GM18861 (cell line): ENCODE results near the gene CENPK.
"Not testable (repeated sequence)": the region's sequence is repeated elsewhere in the genome, so short reads cannot be mapped to it uniquely, and the experiment has no call there.

ENCODE experiments used
- ATAC-seq: cut with Tn5 transposase; IDR thresholded peaks from one replicate; pipeline ENCODE4 v1.9.1; 2021; ENCODE audit not compliant: unreplicated experiment

CENPK gene

GRCh38 chr5:65512170-65512937, 50.6 kb downstream of the CENPK start:
- no peak for ATAC-seq

DNA sequence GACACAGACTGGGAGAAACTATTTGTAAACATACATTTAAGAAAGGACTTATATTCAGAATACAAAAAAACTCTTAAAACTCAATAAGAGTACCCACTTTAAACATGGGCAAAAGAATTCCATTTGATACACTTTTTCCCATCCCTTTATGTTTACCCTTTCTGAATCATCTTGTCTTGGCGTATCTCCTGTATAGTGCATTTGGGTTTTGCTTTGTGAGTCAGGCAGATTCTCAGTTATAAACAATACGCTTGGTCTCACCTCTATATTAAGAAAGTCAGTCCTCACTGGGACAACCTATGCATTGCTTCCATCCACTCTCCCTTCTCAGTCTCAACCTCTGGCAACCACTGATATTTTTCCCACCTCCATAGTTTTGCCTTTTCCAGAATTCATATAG, 54.0 kb downstream of the CENPK start:
- ATAC-seq, result no peak

DNA sequence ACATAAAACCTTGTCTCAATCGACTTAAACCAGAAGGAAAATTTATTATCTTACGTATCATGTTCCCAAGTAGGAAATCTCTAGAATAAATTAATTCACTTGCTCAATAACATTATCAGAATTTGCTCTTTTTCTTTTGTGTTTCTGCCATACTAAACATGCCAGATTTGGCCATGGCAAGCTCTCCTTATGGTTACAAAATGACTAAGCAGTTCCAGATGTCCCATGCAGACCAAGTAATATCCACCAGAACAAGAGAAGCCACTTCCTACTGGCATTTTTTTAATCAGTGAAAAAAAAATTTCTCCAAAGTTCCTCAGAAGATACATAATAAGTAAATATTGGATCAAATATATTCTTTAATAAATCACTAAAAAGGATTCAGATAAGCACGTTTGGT, 56.0 kb downstream of the CENPK start:
- ATAC-seq, result no peak

GRCh38 chr5:65489119-65489518, 73.8 kb downstream of the CENPK start:
- ATAC-seq, result no peak

- ATAC-seq, result not testable (repeated sequence)
Observed at GRCh38 chr5:65488038-65488687, 74.8 kb downstream of the CENPK start.

DNA sequence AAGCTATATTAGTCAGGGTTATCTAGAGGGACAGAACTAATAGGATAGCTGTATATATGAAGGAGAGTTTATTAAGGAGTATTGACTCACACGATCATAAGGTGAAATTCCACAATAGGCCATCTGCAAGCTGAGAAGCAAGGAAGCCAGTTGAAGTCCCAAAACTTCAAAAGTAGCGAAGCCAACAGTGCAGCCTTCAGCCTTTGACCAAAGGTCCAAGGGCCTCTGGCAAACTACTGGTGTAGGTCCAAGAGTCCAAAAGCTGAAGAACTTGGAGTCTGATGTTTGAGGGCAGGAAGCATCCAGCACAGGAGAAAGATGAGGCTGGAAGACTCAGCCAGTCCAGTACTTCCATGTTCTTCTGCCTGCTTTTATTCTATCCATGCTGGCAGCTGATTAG, 76.2 kb downstream of the CENPK start:
- ATAC-seq, result not testable (repeated sequence)

- ATAC-seq, result no peak
Observed at GRCh38 chr5:65485405-65485804, 77.6 kb downstream of the CENPK start.

- peak; percentile 73 for ATAC-seq
Observed at GRCh38 chr5:65483546-65484346, 79.2 kb downstream of the CENPK start.

GRCh38 chr5:65482736-65483545, 80.0 kb downstream of the CENPK start:
- ATAC-seq, result peak; percentile 6

- ATAC-seq, result no peak
Observed at GRCh38 chr5:65482296-65482735, 80.7 kb downstream of the CENPK start.

DNA sequence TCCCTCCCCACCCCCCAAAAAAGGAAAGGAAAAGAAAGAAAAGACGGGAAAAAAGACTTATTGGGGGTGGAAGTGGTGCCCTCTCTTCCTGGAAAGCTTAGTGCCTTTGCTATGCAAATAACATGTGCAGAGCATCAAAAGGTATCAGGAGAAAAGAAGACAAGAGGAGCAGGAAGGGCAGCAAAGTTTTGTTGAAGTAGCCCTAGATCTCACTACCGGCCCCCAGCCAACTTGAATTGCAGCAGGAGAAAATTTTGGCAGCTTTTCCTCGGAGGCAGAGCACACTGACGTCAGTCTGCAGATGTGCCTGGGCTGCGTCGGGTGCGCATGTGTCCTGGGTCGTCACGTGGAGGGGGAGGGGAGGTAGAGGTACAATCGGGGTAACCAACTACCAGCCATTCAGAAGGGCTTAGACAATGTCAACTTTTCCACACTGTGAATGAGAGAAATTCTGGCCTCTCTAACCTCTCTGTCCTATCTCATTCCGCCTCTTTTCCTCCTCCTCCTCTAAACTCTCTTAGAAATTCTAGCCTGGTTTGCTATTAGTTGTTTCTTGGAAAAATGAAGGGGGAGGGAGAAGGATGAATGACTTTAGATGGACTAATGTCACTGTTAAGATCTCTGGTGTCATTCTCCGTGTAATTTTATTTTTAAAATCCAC, 81.2 kb downstream of the CENPK start, which contains the start of gene ADAMTS6:
ADAMTS6 (minus strand) TSS at position 286 of the 661 bp plus-strand sequence. CDS start 8,247 bp downstream, outside the sequence.
- ATAC-seq, result peak; percentile 55

DNA sequence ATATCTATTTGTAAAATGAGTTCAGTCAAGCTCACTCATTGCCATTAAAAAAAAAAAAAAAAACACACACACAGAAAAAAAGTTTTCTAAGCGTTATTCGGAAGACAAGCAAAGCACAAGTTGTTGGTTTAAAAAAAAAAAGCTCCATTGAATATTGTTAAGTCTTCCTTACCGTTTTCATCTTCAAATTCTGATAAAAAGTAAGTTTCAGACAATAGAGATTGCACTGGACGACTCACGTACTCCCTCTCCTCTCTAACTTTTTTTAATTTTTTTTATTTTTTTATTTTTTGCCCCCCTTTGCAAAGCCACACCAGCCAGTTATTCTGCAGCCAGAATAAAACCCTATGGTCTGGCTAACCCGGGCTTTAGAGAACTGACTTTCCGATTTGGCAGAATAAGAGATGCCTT, 81.8 kb downstream of the CENPK start:
- no peak for ATAC-seq

- ATAC-seq, result no peak
Observed at GRCh38 chr5:65480306-65480865, 82.6 kb downstream of the CENPK start.

GRCh38 chr5:65479527-65479926, 83.4 kb downstream of the CENPK start:
- ATAC-seq, result no peak

DNA sequence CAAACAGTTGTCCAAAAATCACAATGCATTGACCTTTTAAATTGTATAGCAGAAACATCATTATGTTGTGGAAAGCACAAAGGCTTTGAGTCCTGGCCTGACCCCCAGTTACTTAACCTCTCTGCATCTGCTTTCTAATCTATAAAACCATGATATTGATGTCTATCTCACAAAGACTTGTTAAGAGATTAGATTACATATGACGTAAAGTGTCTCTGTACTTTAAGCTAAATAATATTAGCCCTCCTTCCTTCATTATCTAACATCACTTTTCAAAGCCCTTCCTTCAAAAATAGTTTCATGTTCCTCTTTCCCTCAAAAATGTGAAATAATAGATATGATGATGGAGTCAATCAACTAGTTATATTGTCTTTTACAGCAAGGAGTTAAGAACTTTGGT, 84.6 kb downstream of the CENPK start:
- no peak for ATAC-seq

DNA sequence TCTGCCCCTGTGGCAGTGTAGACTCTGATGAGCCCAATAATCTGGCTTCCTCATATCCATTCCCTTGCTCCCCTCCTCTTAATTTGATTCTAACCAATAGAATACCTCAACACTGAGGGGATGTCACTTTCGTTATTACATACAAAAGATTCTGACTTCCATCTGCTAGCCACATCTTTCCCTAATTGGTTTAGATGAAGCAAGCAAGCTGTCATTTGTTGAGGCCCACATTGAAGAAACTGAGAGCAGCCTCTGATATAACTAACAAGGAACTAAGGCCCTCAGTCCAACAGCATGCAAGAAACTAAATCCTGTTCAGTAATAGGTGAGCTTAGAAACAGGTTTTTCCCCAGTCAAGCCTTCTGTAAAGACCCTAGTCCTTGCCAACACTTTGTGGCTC, 87.1 kb downstream of the CENPK start:
- no peak for ATAC-seq

DNA sequence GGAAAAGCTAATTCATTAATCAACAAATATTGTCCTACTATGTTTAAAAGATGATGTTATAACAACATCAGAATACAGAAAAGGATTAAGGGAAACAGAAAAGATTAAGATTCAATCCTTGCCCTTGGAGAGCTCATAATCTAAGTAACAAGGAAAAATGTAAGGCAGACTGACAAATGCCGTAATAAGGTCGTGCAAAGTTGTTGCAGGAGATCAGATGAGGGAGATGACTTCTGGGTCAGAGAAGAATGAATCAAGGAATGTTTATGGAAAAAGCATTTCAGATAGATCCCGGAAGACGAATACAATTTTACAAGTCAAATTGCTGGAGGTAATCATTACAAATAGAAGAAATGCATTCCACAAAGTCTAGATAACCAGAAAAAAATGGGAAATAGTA, 87.6 kb downstream of the CENPK start:
- ATAC-seq, result no peak

GRCh38 chr5:65474130-65474711, 88.7 kb downstream of the CENPK start:
- no peak for ATAC-seq

DNA sequence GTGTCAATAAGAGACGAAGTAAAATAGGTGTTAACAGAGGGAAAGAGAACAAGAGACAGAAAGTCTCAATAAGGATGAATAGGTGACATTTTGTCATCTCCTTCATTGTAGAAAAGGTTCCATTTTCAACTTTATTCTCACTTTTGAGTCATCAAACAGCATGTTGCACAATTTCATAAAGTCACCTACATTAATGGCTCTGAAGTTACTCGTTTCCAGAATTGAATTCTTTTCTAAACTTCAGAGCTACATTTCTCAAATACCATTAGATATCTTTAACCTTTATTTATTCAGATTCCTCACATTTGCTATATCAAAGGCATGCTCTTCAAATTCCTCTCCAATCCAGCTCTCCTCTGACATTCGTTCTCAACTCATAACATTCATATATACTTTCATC, 94.3 kb downstream of the CENPK start:
- no peak for ATAC-seq
